Measurements from ENCODE around the gene SOX21. TPM values are rescaled to one million over a fixed set of nuclear protein-coding genes. Genes with fewer than 3 reads are reported as not detected.

SOX21 gene
- total and polyA plus RNA-seq, 2 donors from 2014 or later, result not detected

- Histone ChIP-seq H3K4me1 (ENCODE audit: control insufficient read depth in 2 of 3, insufficient read depth in 2 of 3, low read depth in 1 of 3, low read length in 3 of 3) (peaks cover 0 to 3% (median 0%) of the 10 kb centered on the region in 3 donors), H3K9ac (ENCODE audit: low read length in 3 of 3) (no peak overlapping the region), H3K36me3 (ENCODE audit: control insufficient read depth in 2 of 3, insufficient read depth in 3 of 3, low read length in 3 of 3) (no peaks in the 10 kb centered on the region), H3K9me3 (ENCODE audit: control insufficient read depth in 2 of 3, insufficient read depth in 1 of 3, low read length in 3 of 3) (no peaks in the 10 kb centered on the region), H3K4me3 (ENCODE audit: low read length in 3 of 3) (no peak overlapping the region), H3K27me3 (ENCODE audit: control insufficient read depth, insufficient read depth, low read length) (peaks cover 25% of the 10 kb centered on the region), H3K27ac (ENCODE audit: low read depth in 2 of 2, low read length in 2 of 2) (no peak overlapping the region)
- no peak for TF ChIP-seq CTCF (IDR thresholded peaks at IDR 0.05; ENCODE audit: borderline replicate concordance, extremely low read depth, insufficient read depth)
- no peak for DNase-seq
- intact Hi-C loops (cut with DNase I), result no loop called here
- no peak for FAIRE-seq
Observed at GRCh38 chr13:94717916-94718315, 5.6 kb upstream of the SOX21 start.

GRCh38 chr13:94716016-94716415, 3.7 kb upstream of the SOX21 start:
- Histone ChIP-seq H3K4me1 (ENCODE audit: control insufficient read depth in 2 of 3, insufficient read depth in 2 of 3, low read depth in 1 of 3, low read length in 3 of 3) (peaks cover 0 to 9% (median 0%) of the 10 kb centered on the region in 3 donors), H3K27ac (ENCODE audit: low read depth in 2 of 2, low read length in 2 of 2) (no peak overlapping the region), H3K4me3 (ENCODE audit: low read length in 3 of 3) (no peak overlapping the region), H3K9ac (ENCODE audit: low read length in 3 of 3) (no peak overlapping the region), H3K9me3 (ENCODE audit: control insufficient read depth in 2 of 3, insufficient read depth in 1 of 3, low read length in 3 of 3) (no peaks in the 10 kb centered on the region), H3K36me3 (ENCODE audit: control insufficient read depth in 2 of 3, insufficient read depth in 3 of 3, low read length in 3 of 3) (no peaks in the 10 kb centered on the region), H3K27me3 (ENCODE audit: control insufficient read depth, insufficient read depth, low read length) (peaks cover 26% of the 10 kb centered on the region)
- intact Hi-C loops (cut with DNase I), result no loop called here
- FAIRE-seq (no peak), DNase-seq (peak in 2 of 5 donors; percentile 22 to 36)
- no peak for TF ChIP-seq CTCF (IDR thresholded peaks at IDR 0.05; ENCODE audit: borderline replicate concordance, extremely low read depth, insufficient read depth)

- no peak overlapping the region for H3K27ac ChIP-seq (ENCODE audit: low read depth in 2 of 2, low read length in 2 of 2)
- TF ChIP-seq CTCF (IDR thresholded peaks at IDR 0.05; ENCODE audit: borderline replicate concordance, extremely low read depth, insufficient read depth), result no peak
- H3K9ac ChIP-seq (ENCODE audit: low read length in 3 of 3), result no peak overlapping the region
- no peak overlapping the region for H3K4me3 ChIP-seq (ENCODE audit: low read length in 3 of 3)
- intact Hi-C loops (cut with DNase I), result no loop called here
- no peaks in the 10 kb centered on the region for H3K36me3 ChIP-seq (ENCODE audit: control insufficient read depth in 2 of 3, insufficient read depth in 3 of 3, low read length in 3 of 3)
- H3K9me3 ChIP-seq (ENCODE audit: control insufficient read depth in 2 of 3, insufficient read depth in 1 of 3, low read length in 3 of 3), result peaks cover 0 to 2% (median 0%) of the 10 kb centered on the region in 3 donors
- H3K27me3 ChIP-seq (ENCODE audit: control insufficient read depth, insufficient read depth, low read length), result peaks cover 47% of the 10 kb centered on the region
- DNase-seq (peak in 3 of 5 donors; percentile 14 to 63 (median 19)), FAIRE-seq (no peak)
- peaks cover 0 to 9% (median 0%) of the 10 kb centered on the region in 3 donors for H3K4me1 ChIP-seq (ENCODE audit: control insufficient read depth in 2 of 3, insufficient read depth in 2 of 3, low read depth in 1 of 3, low read length in 3 of 3)
Observed at GRCh38 chr13:94713561-94714182, 1.3 kb upstream of the SOX21 start.
